ENCODE data around the gene PDGFA.
A peak's percentile ranks its signal among the peaks of the same experiment; 100 is the strongest.
"Not testable (repeated sequence)": the region's sequence is repeated elsewhere in the genome, so short reads cannot be mapped to it uniquely, and the experiment has no call there.

Gene PDGFA

GRCh38 chr7:519484-520390 is at the start of gene PDGFA:
PDGFA (minus strand) TSS chr7:519846; CDS start chr7:519001, 845 bp downstream.
- DNase-seq: peak; percentile 48

GRCh38 chr7:568031-568951 is 48.6 kb upstream of the PDGFA start:
- no peak for DNase-seq

GRCh38 chr7:567305-567883 is 47.7 kb upstream of the PDGFA start:
- DNase-seq: no peak

GRCh38 chr7:566100-566499 is 46.5 kb upstream of the PDGFA start:
- DNase-seq: no peak

GRCh38 chr7:564176-564865 is 44.7 kb upstream of the PDGFA start:
- DNase-seq: no peak

GRCh38 chr7:563629-564170 is 44.1 kb upstream of the PDGFA start:
- DNase-seq: no peak

- DNase-seq: no peak
Measured at GRCh38 chr7:562789-563628, 43.4 kb upstream of the PDGFA start.

- no peak for DNase-seq
Measured at GRCh38 chr7:562374-562675, 42.7 kb upstream of the PDGFA start.

GRCh38 chr7:561631-562373 is 42.2 kb upstream of the PDGFA start:
- DNase-seq: no peak

GRCh38 chr7:560966-561630 is 41.5 kb upstream of the PDGFA start:
- DNase-seq: no peak

- DNase-seq: no peak
Measured at GRCh38 chr7:559396-559705, 39.7 kb upstream of the PDGFA start.

- DNase-seq: no peak
Measured at GRCh38 chr7:557558-557881, 37.9 kb upstream of the PDGFA start.

GRCh38 chr7:556837-557557 is 37.4 kb upstream of the PDGFA start:
- no peak for DNase-seq

- DNase-seq: no peak
Measured at GRCh38 chr7:556291-556826, 36.7 kb upstream of the PDGFA start.

GRCh38 chr7:555551-556160 is 36.0 kb upstream of the PDGFA start:
- DNase-seq: no peak

GRCh38 chr7:553636-554111 is 34.0 kb upstream of the PDGFA start:
- DNase-seq: no peak

GRCh38 chr7:552868-553635 is 33.4 kb upstream of the PDGFA start:
- no peak for DNase-seq

GRCh38 chr7:552151-552867 is 32.7 kb upstream of the PDGFA start:
- not testable (repeated sequence) for DNase-seq
